GM18951 (cell line): ENCODE measurements around the gene FARS2.

ENCODE experiments used
- POLR2A ChIP-seq: IDR thresholded peaks from 4 replicates; pipeline ENCODE4 v1.6.1; 2011; ENCODE audit warnings: mild to moderate bottlenecking; ENCODE audit not compliant: insufficient read length, insufficient read depth; ENCODE audit errors: extremely low read depth
- in situ Hi-C: fragments of 300-500 bp; cut with MboI; formaldehyde crosslinking; loops from one replicate; pipeline ENCODE4 v1.12.0; 2022; ENCODE audit warnings: low sequenced_read_pairs, mixed read lengths, inconsistent platforms; ENCODE audit not compliant: unreplicated experiment

Gene FARS2

DNA sequence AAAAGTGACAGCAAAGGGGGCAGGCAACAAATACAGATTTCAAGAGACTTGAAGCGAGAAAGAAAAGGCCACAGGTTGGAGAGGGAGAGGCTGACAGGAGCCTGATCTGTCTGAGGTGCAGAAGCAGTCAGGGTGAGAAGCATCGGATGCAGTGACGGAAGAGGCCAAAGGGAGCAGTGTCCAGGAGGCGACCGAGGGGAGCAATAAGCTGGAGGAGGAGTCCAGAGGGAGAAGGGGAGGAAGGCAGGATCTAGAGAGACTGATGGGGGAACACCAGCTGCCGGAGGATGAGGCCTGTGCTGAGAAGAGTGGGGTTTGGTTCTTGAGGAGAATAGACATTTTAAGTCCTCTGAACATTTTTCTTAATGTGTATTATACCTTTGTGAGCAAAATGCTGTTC lies 23.8 kb downstream of the FARS2 start:
- in situ Hi-C loops: no loop called here

DNA sequence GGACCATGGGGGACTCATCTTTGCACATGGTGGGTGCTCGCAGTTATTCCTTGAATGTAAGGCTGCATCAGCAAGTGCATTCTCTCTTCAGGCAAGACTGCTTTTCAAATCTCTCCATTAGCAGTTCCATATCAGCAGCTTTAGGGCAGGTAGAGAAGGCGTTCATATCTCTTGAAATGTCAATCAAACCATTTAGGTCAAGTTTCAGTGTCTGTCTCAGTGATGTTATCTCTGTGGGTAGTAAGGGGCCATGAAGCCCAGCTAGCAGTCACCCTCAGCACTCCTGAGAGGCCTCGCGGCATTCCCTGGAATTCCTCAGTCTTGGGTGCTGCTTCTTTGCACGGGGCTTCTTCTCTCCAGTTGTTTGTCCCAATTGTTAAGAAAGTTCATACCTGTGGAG lies 24.2 kb downstream of the FARS2 start:
- in situ Hi-C loops: no loop called here
- TF ChIP-seq POLR2A: no peak

More for the DNA sequence above, 23.8 kb downstream of the FARS2 start:
- no peak for TF ChIP-seq POLR2A

DNA sequence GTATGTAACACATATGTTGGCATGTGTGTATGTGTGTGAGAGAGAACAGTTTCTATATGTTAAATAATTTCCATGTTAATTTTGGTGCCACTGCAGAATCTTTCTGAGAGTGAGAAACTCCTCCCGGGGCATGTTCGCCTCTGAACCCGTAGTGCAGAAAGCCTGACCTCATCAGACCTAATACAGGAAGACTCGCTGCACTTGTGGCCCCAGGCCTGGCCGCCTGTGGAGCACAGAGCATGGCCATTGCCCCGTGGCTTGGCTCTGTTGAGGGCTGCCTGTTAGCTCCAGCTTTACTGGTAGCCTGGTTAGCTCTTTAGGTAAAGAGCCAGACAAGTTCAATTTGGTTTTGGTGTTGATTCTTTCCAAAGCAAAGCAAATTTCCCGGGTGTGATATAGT lies 25.5 kb downstream of the FARS2 start:
- TF ChIP-seq POLR2A: no peak
- in situ Hi-C loops: no loop called here

DNA sequence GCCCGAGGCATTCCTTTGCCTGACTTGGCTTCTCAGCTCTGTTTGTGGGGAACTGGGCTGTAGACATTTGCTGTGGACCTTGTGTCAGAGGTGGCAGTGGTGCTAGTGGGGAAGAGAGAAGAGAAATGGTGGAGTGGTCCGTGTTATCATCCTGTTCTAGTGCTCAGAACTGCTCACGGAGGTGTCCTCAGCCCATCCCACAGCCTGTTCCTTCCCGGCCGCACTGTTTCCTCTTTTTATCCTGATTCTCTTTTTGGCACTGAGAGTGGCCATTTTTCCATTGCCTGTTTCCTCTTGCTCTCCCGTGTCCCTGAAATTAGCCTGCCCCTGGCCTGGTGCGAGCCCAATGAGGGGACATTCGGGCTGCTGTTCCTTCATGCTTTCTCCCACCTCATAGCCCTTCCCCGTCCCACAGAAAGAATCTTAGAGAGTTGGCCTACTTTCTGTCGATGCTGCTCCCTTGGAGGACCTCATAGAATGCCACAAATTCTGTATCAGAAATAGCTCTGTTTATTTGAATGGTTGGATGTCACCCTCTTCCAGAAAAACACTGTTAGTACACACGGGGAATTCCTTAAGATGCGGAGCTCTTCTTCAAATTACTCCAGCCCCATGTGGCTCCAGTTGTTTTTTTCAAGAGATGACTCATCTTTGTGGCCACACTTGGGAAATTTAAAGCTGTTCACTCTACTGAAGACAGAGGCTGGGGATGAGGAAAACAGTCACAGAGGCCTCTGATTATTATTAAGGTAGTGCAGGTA lies 26.1 kb downstream of the FARS2 start:
- no peak for TF ChIP-seq POLR2A
- in situ Hi-C loops: no loop called here

DNA sequence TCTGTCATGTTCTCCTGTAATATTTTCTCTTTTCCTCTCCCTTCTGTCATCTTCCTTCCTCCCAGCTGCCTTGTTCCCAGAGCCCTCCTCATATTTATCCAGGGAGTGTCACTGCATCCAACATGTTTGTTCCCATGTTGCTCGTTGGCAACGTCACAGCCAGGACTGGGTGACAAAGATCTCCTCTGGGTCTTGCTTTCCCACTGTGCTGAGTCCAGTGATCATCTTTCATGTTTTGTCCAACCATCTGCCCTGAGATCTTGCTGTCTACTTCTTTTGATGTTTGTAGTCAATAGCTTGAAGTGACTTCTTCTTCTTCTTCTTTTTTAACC lies 26.6 kb downstream of the FARS2 start:
- TF ChIP-seq POLR2A: no peak
- in situ Hi-C loops: no loop called here

DNA sequence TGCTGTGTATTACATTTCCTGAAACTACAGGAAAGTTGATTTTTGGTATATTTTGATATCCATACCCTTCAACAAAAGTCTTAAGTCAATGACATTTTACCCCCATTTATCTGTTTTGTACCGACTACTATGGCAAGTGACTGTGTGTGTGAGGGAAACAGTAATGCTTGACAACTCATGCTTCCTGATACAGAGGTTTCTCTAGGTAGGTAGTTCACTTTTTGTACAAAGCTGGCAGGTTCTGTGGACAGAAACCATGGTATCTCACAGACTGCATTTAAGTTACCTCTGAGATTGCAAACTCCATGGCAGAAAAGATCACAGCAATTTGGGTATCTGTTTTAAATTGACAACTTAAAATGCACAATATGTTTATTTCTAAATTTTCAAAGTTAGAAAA lies 28.8 kb downstream of the FARS2 start:
- no peak for TF ChIP-seq POLR2A
- in situ Hi-C loops: no loop called here

DNA sequence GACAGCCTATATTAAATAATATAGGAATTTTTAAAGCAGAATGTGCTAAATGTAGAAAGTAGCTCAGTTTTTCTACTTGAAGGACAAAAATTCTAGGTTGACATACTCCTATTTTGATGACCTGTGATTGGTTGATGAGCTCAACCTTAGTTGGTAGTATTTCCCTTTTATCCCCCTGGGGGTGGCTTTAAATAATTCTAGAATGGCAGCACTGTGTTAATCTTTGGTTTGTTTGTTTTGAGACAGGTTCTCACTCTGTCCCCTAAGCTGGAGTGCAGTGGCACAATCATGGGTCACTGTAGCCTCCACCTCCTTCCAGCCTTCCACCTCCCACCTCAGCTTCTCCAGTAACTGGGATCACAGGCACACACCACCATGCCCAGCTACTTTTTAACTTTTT lies 29.2 kb downstream of the FARS2 start:
- TF ChIP-seq POLR2A: no peak

GRCh38 chr6:5292154-5292553 lies 30.8 kb downstream of the FARS2 start:
- in situ Hi-C loops: no loop called here
- no peak for TF ChIP-seq POLR2A

More for the DNA sequence above, 29.2 kb downstream of the FARS2 start:
- in situ Hi-C loops: no loop called here

GRCh38 chr6:5293692-5294091 lies 32.4 kb downstream of the FARS2 start:
- no peak for TF ChIP-seq POLR2A
- in situ Hi-C loops: no loop called here

GRCh38 chr6:5294392-5295211 lies 33.3 kb downstream of the FARS2 start:
- in situ Hi-C loops: no loop called here

GRCh38 chr6:5295623-5296022 lies 34.3 kb downstream of the FARS2 start:
- no peak for TF ChIP-seq POLR2A
- in situ Hi-C loops: no loop called here

More at GRCh38 chr6:5294392-5295211, 33.3 kb downstream of the FARS2 start:
- TF ChIP-seq POLR2A: no peak

GRCh38 chr6:5300206-5300764 lies 39.0 kb downstream of the FARS2 start:
- in situ Hi-C loops: no loop called here
- no peak for TF ChIP-seq POLR2A

DNA sequence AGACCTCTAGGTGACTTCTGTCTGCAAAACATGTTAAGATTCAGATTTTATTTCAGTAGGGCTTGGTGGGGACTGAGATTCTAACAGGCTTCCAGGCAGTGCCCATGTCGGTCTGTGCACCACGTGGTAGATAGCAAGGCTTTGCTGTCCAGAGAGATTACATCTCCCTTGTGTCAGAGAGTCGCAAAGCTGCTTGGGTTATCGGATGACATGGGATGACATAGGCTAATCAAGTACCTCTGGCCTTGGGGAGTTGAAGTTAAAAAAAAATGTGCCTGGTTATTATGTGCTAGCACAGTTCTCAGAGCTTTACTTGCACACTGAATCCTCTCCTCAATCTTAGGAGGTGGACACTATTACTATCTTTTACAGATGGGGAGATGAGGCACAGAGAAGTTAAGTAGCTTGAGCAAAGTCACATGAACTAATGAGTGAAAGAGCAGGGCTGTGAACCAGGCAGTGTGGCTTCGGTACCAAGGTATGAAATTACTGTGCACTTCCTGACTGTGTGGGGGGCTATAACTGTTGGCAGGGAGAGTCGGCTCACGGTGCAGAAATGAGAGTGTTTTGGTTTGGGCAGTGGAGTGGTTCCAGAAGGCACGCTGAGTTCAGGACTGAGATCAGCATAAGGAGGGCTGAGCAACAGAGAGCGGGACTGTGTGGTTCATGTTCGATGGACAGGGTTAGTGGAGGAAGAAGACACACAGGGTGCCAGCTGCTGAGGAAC lies 41.1 kb downstream of the FARS2 start:
- no peak for TF ChIP-seq POLR2A
- in situ Hi-C loops: no loop called here
